DMS 273 treated with DMSO at 0.1 percent for 48 hours (cell line): ENCODE data around the gene SLC23A3.

Source experiments
- DNase-seq: peaks from one replicate; lab custom pipeline; 2025; lab: John Stamatoyannopoulos, UW

Gene SLC23A3

GRCh38 chr2:219140722-219141121, 29.1 kb downstream of the SLC23A3 start:
- no peak for DNase-seq

GRCh38 chr2:219133976-219134375, 35.9 kb downstream of the SLC23A3 start:
- no peak for DNase-seq

GRCh38 chr2:219131744-219132143, 38.1 kb downstream of the SLC23A3 start:
- DNase-seq, result no peak

GRCh38 chr2:219131327-219131726, 38.5 kb downstream of the SLC23A3 start:
- DNase-seq, result no peak

DNA sequence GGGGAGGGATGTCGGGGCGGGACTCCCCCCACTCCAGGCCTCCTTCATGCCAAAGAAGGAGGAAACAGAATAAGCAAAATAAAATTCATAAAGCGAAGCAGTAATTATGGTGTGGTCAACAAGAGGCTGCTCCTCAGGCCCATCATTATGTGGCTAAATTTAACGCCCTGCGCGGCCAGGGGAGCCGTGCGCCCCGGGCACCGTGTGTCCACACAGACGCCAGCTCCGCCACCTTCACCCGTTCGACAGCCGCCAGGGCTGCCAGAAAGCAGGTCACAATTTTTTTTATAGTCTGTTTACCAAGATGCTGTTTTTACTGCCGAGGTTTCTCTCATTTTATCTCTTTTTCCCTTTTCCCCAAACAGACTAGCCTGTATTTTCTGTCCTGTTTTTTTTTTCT, 40.2 kb downstream of the SLC23A3 start:
- DNase-seq, result no peak

DNA sequence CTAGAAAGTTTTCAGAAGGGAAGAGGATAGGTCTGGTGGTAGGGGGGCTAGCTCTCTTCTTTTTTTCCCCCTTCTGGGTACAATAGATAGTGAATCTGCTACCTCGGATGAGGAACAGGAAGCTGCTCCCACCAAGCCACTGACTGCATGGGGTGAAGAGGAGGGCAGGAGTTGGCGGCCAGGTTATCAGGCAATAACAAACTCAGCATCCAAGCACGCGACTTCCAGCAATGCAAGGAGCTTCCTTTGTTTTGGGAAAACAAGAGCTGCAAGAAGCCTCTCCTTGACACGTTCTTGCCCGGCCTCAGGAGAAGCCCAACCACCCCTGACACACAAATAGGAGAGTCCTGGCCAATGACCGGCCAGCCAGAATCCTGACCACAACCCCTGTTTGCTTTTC, 41.4 kb downstream of the SLC23A3 start:
- DNase-seq, result no peak

DNA sequence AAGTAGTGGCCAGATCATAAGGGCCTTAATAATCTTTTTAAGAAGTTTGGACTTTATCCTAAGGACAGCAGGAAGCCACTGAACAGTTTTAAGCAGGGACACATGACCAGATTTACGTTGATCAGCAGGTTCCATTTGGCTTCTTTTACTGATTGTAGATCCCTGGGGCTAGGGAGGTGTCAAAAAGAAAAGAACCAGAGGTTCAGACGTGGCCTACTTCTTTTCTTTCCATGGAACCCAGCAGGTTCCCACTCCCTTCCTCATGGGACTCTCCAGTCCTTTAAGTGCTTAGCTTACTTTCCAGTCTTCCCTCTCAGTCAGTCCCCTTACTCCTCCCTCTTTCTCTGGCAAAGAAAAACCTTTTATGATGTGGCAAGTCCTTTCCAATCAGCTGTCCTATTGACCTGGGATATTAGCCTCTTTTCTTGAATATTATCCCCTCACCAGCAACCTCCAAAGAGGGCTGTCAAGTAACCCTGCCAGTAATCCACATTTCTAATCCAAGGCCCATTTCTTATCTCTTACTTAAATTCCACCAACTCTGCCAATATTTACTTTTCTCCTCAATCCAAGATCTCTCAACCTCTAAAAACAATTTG, 42.7 kb downstream of the SLC23A3 start:
- no peak for DNase-seq

GRCh38 chr2:219126555-219126954, 43.3 kb downstream of the SLC23A3 start:
- no peak for DNase-seq

GRCh38 chr2:219125886-219126270, 44.0 kb downstream of the SLC23A3 start:
- no peak for DNase-seq

DNA sequence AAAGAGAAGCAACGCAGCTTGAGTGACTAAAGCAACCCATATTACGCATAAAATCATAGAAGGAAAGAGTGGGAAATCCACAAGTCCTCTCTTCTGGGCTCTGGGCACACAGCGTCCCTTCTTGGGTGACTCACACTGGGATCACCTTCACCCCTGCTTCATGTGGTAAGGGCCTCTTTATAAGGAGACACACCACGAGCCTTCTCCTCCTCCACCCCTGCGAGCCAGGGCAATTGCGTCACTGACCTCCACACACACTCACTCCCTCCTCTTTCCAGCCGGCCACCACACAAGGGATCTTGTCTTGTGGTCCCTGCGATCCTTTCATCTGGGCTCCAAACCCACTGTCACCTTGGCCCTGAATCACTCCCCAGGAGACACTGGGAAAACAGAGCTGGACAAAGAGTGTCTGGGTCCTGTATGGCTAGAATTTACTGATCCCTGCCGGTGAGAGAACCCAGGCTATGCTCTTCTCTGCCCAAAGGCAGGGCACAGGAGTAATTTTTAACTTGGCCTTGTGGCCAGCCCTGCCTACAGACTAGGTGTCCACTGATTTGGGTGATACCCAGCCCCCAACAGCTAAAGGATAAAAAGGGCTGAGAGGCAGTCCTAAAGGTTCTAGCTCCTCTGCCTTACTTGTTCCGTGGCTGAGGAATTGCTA, 44.5 kb downstream of the SLC23A3 start:
- DNase-seq, result no peak

- DNase-seq, result no peak
Measured at GRCh38 chr2:219124381-219125110, 45.3 kb downstream of the SLC23A3 start.

GRCh38 chr2:219123356-219124135, 46.3 kb downstream of the SLC23A3 start:
- no peak for DNase-seq

GRCh38 chr2:219122202-219122980, 47.4 kb downstream of the SLC23A3 start:
- DNase-seq, result no peak

DNA sequence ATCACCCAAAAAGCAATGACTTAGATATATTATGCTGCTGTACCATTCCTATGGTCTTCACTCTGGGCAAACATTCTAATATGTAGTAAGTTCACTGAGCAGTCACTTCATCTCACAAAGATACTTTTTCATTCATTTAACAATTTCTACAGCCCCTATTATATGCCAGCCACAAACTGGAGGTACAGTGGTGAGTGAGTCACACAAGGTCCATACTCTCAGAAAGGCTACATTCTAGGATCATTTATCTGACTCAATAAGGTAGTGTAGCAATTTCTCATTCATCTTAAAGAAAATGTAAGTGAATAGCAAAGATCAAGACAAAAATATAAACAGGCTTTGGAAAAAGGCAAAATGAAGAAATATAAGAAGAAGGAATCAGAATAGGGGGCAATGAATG, 49.7 kb downstream of the SLC23A3 start:
- DNase-seq, result no peak

DNA sequence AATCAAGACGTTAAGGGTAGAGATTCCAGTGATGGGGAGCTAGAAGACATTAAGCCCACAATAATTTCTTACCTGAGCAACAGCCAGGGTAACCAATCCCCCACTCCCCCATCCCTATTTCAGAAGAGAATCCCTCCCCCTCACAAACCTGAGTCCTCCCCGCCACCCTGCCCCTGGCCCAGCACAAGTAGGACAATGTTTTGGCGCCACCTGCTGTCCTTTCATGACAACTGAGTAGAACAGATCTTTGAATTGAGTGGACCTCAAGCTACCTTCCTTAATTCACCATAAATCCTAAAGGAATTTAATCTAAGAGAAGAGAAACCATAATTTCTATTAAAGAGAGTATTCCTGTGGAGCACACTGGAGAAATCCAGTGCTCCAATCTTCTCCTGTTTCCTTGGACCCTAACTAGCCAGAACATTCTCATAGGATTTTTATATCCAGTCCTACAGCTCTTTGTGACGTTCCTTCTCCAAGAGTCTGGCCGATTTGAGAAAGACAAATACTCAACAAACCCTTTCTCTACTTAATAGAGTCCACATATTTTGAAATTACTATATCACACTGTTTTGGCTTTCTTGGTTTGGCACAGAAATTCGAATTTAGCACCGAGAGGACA, 50.3 kb downstream of the SLC23A3 start:
- no peak for DNase-seq

GRCh38 chr2:219118504-219118903, 51.3 kb downstream of the SLC23A3 start:
- DNase-seq, result no peak

DNA sequence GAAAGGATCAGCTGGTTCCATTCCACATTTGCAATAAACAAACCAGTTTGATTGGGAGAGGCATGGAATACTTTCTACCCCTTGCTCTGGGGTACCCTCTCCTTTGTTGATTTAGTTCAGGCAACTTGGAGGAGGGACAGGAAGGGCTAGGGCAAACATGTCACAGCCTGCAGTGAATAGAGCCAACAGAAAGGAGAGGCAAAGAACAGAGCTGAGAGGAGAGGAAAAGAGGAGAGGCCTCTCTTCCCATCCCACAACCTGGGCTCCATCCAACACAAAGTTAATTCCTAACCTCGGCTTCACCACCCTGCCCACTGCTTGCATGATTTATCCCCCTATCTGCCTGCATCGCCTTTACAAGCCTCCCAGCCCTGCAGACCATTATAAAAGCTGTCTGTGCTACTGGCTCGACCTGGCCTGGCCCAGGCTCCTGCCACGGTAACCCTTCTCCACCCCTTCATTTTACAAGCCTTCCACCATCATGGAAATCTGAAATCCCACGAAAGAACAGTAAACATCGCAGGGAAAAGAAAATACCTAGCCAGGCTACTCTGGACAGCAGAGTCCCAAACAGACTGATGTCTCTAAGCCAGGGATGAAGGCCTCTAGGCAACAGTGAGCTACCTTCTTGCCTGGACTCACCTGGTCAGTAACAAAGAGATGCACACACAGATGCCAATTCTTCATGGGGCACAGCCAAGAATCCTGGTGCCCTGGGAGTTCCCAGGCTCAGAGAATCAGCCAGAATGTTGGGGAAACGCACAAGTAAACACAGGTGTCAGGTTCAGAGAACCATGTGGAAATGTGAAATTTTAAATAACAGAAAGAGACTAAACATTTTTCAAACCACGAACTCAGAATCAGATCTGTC, 52.8 kb downstream of the SLC23A3 start:
- no peak for DNase-seq

DNA sequence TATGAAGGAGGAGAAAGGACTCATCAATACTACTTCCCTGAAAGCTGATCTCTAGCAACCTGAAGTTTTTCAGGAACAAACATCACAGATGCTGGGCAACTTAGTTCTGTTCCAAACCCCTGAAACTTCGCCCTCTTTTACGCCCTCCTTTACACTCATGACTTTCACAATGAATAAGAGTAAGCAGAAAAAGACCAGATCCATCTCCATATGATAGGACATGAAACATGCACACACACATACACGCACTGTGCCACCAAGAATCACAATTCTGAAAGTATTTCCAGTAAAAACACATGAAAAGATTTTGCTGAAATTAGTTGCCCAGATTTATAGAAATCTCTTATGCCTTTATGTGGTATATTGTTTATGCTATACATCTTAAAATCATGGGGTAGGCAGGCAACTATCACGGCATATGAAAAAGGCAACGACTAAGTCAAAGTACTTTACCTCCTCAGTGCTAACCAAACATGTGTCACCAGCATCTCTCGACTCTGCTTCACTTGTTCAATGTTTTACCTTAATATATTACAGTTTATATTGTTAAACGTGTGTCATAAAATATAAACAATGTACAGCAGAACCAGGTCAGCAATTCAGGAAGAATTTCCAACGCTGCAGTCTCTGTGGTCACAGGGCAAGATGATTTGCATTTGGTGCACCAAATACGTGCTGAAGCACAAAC, 57.0 kb downstream of the SLC23A3 start:
- no peak for DNase-seq

DNA sequence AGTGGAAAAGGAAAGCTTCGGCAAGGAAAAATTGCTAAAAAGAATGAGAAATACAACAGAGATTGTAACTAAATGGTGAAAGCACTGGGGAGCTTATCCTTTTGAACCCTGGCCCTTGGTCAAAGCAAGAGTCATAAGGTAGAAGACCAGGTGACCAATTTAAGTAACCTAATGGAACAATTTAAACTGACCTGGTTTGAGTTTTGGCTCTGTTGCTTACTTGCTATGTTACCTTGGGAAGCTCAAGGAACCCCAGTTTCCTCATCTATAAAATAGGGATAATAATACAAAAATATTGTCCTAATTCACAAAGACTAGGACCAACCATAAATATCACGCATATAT, 57.8 kb downstream of the SLC23A3 start:
- no peak for DNase-seq
